Measurements from ENCODE around the gene SLC6A8. TPM values are rescaled to one million over a fixed set of nuclear protein-coding genes. Genes with fewer than 3 reads are reported as not detected.
A peak's percentile ranks its signal among the peaks of the same experiment; 100 is the strongest.

The SLC6A8 gene
- 6.7 and 7.2 TPM in 2 replicates for total RNA-seq (2012; rRNA removed)
- polyA plus RNA-seq (2012; rRNA removed): 21.1 and 25.5 TPM in 2 replicates
- 15.6 and 31.1 TPM in 2 replicates for polyA plus RNA-seq (2012; cell fraction: cytosol; rRNA removed)
- 48.5 and 108 TPM in 2 replicates for polyA plus RNA-seq (2012; cell fraction: nucleus; rRNA removed; ENCODE audit: low replicate concordance)
- Bru-seq, nascent RNA: percentile 48 among the genes with signal in this experiment
- BruChase-seq, experiment 1, labeled RNA remaining after a 6-hour chase: percentile 75 among the genes with signal in this experiment
- BruChase-seq, experiment 2, labeled RNA remaining after a 2-hour chase: percentile 59 among the genes with signal in this experiment
- long read RNA-seq, transcript SLC6A8-201 (13 exons, 3,763 nt): major isoform, 5 of 26 reads
- long read RNA-seq, partial matches to known transcripts: 18 of 26 reads
- long read RNA-seq, other reads (novel, unspliced or antisense): 3 of 26 reads

GRCh38 chrX:153687121-153688039 lies at the start of gene SLC6A8:
Gene SLC6A8, plus strand, starts transcription at chrX:153687926. Its CDS starts 649 bp downstream, at chrX:153688575.
- ATAC-seq (ENCODE audit: low read depth) (peak; percentile 58), DNase-seq (peak; percentile 44)
- Histone ChIP-seq H4K5ac (ENCODE audit: low read depth, low read length) (no peak within 1 kb of the TSS), H2BK20ac (ENCODE audit: low read depth, low read length) (no peak within 1 kb of the TSS), H3K9me1 (ENCODE audit: insufficient read depth, low read length) (peaks cover 5% of the 10 kb centered on the region; the same call in 1 of the 2 replicates), H3K14ac (replicated peaks; ENCODE audit: low read depth, low read length) (no peak within 1 kb of the TSS), H2AK9ac (replicated peaks; ENCODE audit: low read depth, low read length, poor library complexity) (no peak within 1 kb of the TSS), H3K4me2 (ENCODE audit: low read depth, low read length) (peak within 1 kb of the TSS; percentile 82), H2BK5ac (ENCODE audit: low read depth, low read length, poor library complexity, severe bottlenecking) (peak within 1 kb of the TSS; percentile 26), H3K4ac (ENCODE audit: low read depth, low read length) (no peak within 1 kb of the TSS), H2AFZ (replicated peaks; ENCODE audit: low read length, poor library complexity) (peak within 1 kb of the TSS; percentile 67), H3K23ac (ENCODE audit: low read depth, low read length) (no peak within 1 kb of the TSS), H4K91ac (ENCODE audit: insufficient read depth, low read depth, low read length) (no peak within 1 kb of the TSS), H4K8ac (ENCODE audit: low read depth in 2 of 2, low read length in 2 of 2) (peak within 1 kb of the TSS in 1 of 2 experiments; percentile 16; a peak in 1 of 4 replicates), H3K79me1 (ENCODE audit: low read depth in 1 of 2, low read length in 2 of 2) (0 out of 4 replicates have a peak, but pooled peaks cover 0 to 6% of the 10 kb centered on the region in 2 experiments), H3K9me3 (ENCODE audit: control insufficient read depth, insufficient read depth, low read length) (peaks cover 6% of the 10 kb centered on the region; the same call in 1 of the 2 replicates), H2BK120ac (ENCODE audit: low read depth, low read length) (no peak within 1 kb of the TSS), H2AK5ac (ENCODE audit: low read depth, low read length) (no peak within 1 kb of the TSS), H3K27me3 (ENCODE audit: control insufficient read depth, insufficient read depth, low read length) (no peaks in the 10 kb centered on the region; the same call in 1 of the 2 replicates), H3K4me3 (ENCODE audit: insufficient read depth, low read depth, low read length) (peak within 1 kb of the TSS; percentile 96), H2BK15ac (ENCODE audit: low read depth, low read length) (no peak within 1 kb of the TSS), H3K36me3 (ENCODE audit: control insufficient read depth, insufficient read depth, low read length) (peaks cover 4% of the 10 kb centered on the region), H3K18ac (ENCODE audit: low read depth, low read length) (no peak within 1 kb of the TSS), H3K56ac (ENCODE audit: extremely low read depth, insufficient read depth, low read length) (no peak within 1 kb of the TSS), H4K20me1 (ENCODE audit: insufficient read depth, low read length) (peaks cover 12% of the 10 kb centered on the region), H3K4me1 (ENCODE audit: control insufficient read depth, insufficient read depth, low read length) (peaks cover 9% of the 10 kb centered on the region), H3K27ac (ENCODE audit: insufficient read depth, low read length) (no peak within 1 kb of the TSS), H3K9ac (ENCODE audit: low read depth, low read length) (peak within 1 kb of the TSS; percentile 69; the same call in 1 of the 2 replicates)
- dilution Hi-C loops (cut with HindIII; ENCODE audit: low sequenced_read_pairs, unreplicated experiment) (no loop called here), in situ Hi-C loops (cut with MboI; ENCODE audit: low sequenced_read_pairs) (no loop called here), intact Hi-C loops (cut with micrococcal nuclease) (no loop called here)
- no CpG with 5 or more reads among the region's 66 CpGs for WGBS, 2 experiments (ENCODE audit: extremely low coverage in 2 of 2, insufficient read length in 1 of 2)
- BruUV-seq (replicated peaks): no TSS peak
- TF ChIP-seq CEBPB (IDR thresholded peaks at IDR 0.05; ENCODE audit: low read depth, low read length) (no peak), RAD21 (IDR thresholded peaks at IDR 0.05; ENCODE audit: low read length) (no peak), USF2 (IDR thresholded peaks at IDR 0.05; ENCODE audit: low read depth, low read length) (no peak), POLR2A (IDR thresholded peaks at IDR 0.05; ENCODE audit: low read depth, low read length) (peak; percentile 86), BHLHE40 (IDR thresholded peaks at IDR 0.05; ENCODE audit: low read depth, low read length) (no peak), MAFK (IDR thresholded peaks at IDR 0.05; ENCODE audit: low read depth, low read length) (no peak)
- TF ChIP-seq, protein P1, sequence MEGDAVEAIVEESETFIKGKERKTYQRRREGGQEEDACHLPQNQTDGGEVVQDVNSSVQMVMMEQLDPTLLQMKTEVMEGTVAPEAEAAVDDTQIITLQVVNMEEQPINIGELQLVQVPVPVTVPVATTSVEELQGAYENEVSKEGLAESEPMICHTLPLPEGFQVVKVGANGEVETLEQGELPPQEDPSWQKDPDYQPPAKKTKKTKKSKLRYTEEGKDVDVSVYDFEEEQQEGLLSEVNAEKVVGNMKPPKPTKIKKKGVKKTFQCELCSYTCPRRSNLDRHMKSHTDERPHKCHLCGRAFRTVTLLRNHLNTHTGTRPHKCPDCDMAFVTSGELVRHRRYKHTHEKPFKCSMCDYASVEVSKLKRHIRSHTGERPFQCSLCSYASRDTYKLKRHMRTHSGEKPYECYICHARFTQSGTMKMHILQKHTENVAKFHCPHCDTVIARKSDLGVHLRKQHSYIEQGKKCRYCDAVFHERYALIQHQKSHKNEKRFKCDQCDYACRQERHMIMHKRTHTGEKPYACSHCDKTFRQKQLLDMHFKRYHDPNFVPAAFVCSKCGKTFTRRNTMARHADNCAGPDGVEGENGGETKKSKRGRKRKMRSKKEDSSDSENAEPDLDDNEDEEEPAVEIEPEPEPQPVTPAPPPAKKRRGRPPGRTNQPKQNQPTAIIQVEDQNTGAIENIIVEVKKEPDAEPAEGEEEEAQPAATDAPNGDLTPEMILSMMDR (conservative IDR thresholded peaks at IDR 0.05; ENCODE audit: low read depth, low read length): peak; percentile 26
- ChIA-PET POLR2A (ENCODE audit: unreplicated experiment) (no interaction called here), CTCF (no interaction called here)
